ENCODE results near the gene GLO1. TPM values are rescaled to one million over a fixed set of nuclear protein-coding genes. Genes with fewer than 3 reads are reported as not detected.

Gene GLO1
- total and polyA plus RNA-seq, 2 experiments from 2014 or later, result 137 to 170 TPM

DNA sequence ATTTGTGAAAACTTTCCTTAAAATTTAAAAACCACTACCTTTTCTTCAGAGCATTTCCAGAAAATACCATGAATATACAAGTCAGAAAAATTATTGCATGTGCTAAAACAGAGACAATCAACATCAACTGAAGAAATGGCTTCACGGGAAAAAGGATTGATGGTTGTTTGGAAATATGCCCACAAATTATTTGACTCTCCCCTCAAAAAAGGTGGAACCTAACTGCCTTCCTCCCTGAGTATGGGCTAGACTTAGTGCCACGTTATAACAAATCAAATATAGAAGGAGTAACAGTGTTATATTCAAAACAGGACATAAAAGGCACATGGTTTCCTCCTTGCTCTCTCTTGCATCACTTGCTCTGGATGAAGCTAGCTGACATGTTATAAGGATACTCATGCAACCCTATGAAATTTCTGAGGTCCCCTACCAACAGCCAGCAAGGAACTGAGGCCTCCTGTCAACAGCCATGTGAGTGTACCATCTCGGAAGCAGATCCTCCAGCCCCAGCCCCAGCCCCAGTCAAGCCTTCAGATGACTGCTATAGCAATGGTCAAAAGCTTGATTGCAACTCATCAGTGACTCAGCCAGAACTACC is 71.7 kb downstream of the GLO1 start:
- no peak for DNase-seq (ENCODE audit: low spot score)
- no peak overlapping the region for H2AFZ ChIP-seq
- H3K36me3 ChIP-seq (replicated peaks; ENCODE audit: insufficient read depth, low read depth), result no peaks in the 10 kb centered on the region
- H3K4me1 ChIP-seq (ENCODE audit: insufficient read depth), result no peaks in the 10 kb centered on the region
- H3K4me3 ChIP-seq, result no peak overlapping the region
- WGBS (ENCODE audit: low lambda C conversion rate, missing lambda C conversion rate), result 91% methylated on average over 3 of the region's 3 CpGs
- peaks cover 93% of the 10 kb centered on the region for H3K79me2 ChIP-seq
- H3K4me2 ChIP-seq, result no peak overlapping the region
- no peaks in the 10 kb centered on the region for H3K9me2 ChIP-seq (replicated peaks; ENCODE audit: insufficient read depth)
- H4K20me1 ChIP-seq (ENCODE audit: insufficient read depth, poor library complexity, severe bottlenecking), result peaks cover 7% of the 10 kb centered on the region
- TF ChIP-seq EZH2 (IDR thresholded peaks at IDR 0.05; ENCODE audit: borderline replicate concordance) (no peak), EZH2phosphoT487 (IDR thresholded peaks at IDR 0.05; ENCODE audit: low read depth, severe bottlenecking, unreplicated experiment) (no peak)
- TF ChIP-seq, protein P1, sequence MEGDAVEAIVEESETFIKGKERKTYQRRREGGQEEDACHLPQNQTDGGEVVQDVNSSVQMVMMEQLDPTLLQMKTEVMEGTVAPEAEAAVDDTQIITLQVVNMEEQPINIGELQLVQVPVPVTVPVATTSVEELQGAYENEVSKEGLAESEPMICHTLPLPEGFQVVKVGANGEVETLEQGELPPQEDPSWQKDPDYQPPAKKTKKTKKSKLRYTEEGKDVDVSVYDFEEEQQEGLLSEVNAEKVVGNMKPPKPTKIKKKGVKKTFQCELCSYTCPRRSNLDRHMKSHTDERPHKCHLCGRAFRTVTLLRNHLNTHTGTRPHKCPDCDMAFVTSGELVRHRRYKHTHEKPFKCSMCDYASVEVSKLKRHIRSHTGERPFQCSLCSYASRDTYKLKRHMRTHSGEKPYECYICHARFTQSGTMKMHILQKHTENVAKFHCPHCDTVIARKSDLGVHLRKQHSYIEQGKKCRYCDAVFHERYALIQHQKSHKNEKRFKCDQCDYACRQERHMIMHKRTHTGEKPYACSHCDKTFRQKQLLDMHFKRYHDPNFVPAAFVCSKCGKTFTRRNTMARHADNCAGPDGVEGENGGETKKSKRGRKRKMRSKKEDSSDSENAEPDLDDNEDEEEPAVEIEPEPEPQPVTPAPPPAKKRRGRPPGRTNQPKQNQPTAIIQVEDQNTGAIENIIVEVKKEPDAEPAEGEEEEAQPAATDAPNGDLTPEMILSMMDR (IDR thresholded peaks at IDR 0.05; ENCODE audit: poor library complexity), result no peak
- no peak overlapping the region for H3K27ac ChIP-seq
- no peaks in the 10 kb centered on the region for H3K9me3 ChIP-seq (ENCODE audit: low read depth)
- H3K27me3 ChIP-seq, result no peaks in the 10 kb centered on the region

Other genes with a start within 250 kb of the GLO1 start
- 17.0 and 27.1 TPM in 2 replicates for gene BTBD9, start 63.2 kb downstream of the GLO1 start, total RNA-seq
- gene BTBD9, start 63.2 kb downstream of the GLO1 start, polyA plus RNA-seq, result 11.3 and 13.0 TPM in 2 replicates
- 0.03 and 0.12 TPM in 2 replicates for gene DNAH8, start 12.2 kb upstream of the GLO1 start, total RNA-seq
- gene DNAH8, start 12.2 kb upstream of the GLO1 start, polyA plus RNA-seq, result 0.11 and 0.15 TPM in 2 replicates